Activated T-cell treated with anti-CD3 and anti-CD28 coated beads for 48 hours (primary cell): ENCODE measurements around the gene DNPH1.

ENCODE experiments used
- DNase-seq: peaks from one replicate; pipeline ENCODE4 v3.0.0-alpha.2; 2020; ENCODE audit warnings: low read depth

The DNPH1 gene

DNA sequence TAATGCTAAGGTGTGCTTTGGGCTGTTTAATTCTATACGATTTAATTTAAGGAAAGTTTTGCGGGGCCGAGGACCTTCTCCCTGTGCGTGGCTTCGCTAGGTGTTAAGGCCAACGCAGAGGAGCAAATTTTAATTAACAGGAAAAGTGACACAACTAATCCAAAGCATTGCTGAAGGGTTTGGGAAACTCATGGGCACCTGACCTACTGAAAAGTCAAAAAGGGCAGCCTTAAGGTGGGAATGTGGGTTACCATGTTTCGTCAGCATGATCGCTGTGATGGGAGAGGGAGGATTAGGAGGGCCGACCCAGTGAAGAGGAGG, 47.7 kb downstream of the DNPH1 start:
- DNase-seq: no peak

- no peak for DNase-seq
Observed at GRCh38 chr6:43180985-43181384, 48.3 kb downstream of the DNPH1 start.

DNA sequence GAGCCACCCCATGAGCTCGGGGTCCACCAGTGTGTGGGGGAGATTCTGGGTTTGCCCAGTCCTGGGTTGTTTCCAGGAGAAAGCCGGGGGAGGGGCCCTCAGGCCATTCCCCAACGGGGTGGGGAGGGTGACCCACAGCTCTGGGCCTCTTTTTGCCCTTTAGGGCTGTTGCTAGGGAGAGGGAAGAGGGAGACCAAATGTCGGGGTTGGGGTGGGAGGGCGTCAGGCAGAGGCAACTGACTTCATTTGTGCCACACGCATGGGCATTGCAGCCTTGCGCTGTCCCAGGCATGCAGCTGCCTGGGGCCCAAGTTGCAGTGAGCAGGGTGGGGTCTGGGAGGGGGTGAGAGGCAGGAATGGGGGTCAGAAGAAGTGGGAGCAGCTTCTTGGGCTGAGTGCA, 49.2 kb downstream of the DNPH1 start:
- no peak for DNase-seq

- no peak for DNase-seq
Observed at GRCh38 chr6:43178951-43179830, 50.1 kb downstream of the DNPH1 start.

DNA sequence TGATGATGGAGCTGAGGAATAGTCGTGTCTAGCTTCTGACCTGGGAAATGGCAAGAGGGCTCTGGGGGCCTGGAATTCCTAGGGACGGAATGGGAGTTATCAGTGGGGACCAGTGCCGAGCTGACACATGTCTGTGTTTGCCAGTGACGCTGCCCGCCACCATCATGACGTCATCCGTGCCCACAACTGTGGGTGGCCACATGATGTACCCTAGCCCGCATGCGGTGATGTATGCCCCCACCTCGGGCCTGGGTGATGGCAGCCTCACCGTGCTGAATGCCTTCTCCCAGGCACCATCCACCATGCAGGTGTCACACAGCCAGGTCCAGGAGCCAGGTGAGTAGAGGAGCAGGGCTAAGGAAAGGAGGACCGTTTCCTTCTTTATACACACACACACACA, 51.1 kb downstream of the DNPH1 start:
- no peak for DNase-seq

DNA sequence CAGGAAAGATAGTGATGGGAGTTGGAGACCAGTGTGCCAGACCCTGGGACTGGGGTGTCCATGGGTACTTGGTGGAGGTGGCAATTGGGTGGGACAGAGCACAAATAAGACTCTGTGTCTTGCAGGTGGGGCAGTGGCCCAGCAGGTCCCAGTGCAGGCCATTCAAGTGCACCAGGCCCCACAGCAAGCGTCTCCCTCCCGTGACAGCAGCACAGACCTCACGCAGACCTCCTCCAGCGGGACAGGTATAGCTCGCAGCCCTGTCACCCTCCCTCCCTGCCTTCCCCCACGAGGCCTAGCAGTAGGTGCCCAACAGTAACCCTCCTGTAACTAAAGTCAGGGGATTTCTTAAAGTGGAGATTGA, 52.9 kb downstream of the DNPH1 start:
- no peak for DNase-seq

GRCh38 chr6:43175676-43176422, 53.4 kb downstream of the DNPH1 start:
- no peak for DNase-seq
